ENCODE measurements around the gene PFKFB3. TPM values are rescaled to one million over a fixed set of nuclear protein-coding genes. Genes with fewer than 3 reads are reported as not detected.

Gene PFKFB3
- total RNA-seq, 2 donors from 2014 or later = 23.4 to 70.7 TPM

GRCh38 chr10:6215241-6215640 lies 12.5 kb downstream of the PFKFB3 start:
- no peaks in the 10 kb centered on the region for H3K4me1 ChIP-seq
- no peak for DNase-seq
- intact Hi-C loops (cut with DNase I) = no loop called here
- H3K9ac ChIP-seq (ENCODE audit: low read depth in 2 of 2, low read length in 2 of 2) = no peak overlapping the region
- no peak overlapping the region for H3K4me3 ChIP-seq
- no peak for TF ChIP-seq CTCF (IDR thresholded peaks at IDR 0.05)
- peaks cover 14% of the 10 kb centered on the region for H3K36me3 ChIP-seq
- H3K9me3 ChIP-seq = no peaks in the 10 kb centered on the region
- no peak overlapping the region for H3K27ac ChIP-seq
- no peaks in the 10 kb centered on the region for H3K27me3 ChIP-seq

DNA sequence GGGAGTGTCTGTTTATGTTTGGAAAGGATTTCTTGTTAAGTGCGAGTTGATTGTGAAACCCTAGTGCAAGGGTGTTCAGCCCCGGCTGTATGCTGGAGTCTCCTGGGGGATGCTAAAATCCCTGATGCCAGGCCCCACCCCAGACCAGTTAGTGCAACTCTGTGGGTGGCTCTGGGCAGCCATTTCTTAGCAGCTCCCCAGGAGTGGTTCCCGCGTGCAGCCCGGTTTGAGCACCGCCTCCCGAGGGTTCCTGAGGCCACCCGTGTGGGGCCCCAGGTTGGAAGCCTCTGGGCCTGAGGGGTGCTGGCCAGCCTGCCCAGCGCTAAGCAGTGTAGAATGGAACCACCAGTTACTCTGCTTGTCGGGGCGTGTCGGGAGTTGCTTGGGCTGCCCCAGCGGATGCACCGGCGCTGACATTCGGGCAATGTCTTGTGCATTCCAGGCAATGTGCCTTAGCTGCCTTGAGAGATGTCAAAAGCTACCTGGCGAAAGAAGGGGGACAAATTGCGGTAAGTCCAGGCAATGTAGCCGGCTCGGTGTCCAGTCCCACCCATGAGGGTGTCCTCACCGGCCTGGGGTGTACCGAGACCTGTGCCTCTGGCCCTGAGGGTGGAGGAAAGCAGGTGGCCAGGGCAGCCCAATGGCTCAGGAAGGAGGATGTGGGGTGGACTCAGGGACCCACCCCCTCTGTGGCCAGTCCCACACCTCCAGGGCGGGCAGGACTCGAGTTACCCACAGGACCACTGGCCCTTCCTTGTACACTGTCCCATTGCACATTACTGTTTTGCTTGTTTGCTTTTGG lies 13.2 kb downstream of the PFKFB3 start:
- Histone ChIP-seq H3K9me3 (no peaks in the 10 kb centered on the region), H3K27ac (no peak overlapping the region), H3K27me3 (no peaks in the 10 kb centered on the region), H3K4me3 (no peak overlapping the region), H3K4me1 (no peaks in the 10 kb centered on the region), H3K9ac (ENCODE audit: low read depth in 2 of 2, low read length in 2 of 2) (no peak overlapping the region), H3K36me3 (peaks cover 14% of the 10 kb centered on the region)
- DNase-seq = no peak
- intact Hi-C loops (cut with DNase I) = no loop called here
- TF ChIP-seq CTCF (IDR thresholded peaks at IDR 0.05) = no peak

DNA sequence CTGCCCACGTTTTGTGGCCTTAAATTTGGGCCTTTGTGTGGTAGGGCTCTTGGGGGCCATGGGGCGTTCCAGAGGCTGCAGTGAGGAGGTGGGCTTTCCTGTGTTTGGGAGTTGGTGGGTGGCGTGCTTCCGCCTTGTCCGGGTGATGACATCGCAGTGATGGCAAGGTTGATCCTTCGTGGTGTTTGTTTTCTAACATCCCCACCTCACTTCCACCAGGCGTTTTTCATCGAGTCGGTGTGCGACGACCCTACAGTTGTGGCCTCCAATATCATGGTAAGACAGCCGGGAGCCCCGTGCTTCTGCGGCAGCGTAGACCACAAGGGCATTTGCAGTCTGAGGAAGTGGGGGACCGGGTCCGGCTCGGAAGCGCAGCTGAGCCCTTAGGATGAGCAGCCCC lies 14.2 kb downstream of the PFKFB3 start:
- H3K36me3 ChIP-seq = peaks cover 24% of the 10 kb centered on the region
- no peaks in the 10 kb centered on the region for H3K9me3 ChIP-seq
- no peaks in the 10 kb centered on the region for H3K4me1 ChIP-seq
- no peaks in the 10 kb centered on the region for H3K27me3 ChIP-seq
- intact Hi-C loops (cut with DNase I) = no loop called here
- no peak for TF ChIP-seq CTCF (IDR thresholded peaks at IDR 0.05)
- no peak overlapping the region for H3K4me3 ChIP-seq
- no peak overlapping the region for H3K9ac ChIP-seq (ENCODE audit: low read depth in 2 of 2, low read length in 2 of 2)
- no peak overlapping the region for H3K27ac ChIP-seq
- DNase-seq = no peak

DNA sequence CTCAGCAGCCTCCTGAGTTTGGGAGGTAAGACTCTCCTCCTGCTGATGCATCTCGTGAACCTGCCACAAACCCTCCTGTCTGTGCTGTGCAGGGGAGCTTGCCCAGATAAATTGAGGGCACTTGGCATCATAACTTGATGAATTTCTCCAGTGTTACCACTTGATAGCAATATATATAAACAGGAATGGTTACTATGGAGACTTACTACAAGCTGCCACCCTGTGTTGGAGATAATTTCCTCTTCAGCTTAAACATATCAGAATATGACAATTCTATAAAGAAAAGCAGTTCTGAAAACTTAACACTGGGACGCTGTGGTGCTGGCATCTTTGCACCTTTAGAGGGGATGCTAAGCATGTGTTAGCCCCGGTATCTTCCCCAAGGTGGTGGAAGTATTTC lies 14.9 kb downstream of the PFKFB3 start:
- intact Hi-C loops (cut with DNase I) = no loop called here
- no peak for DNase-seq
- no peaks in the 10 kb centered on the region for H3K9me3 ChIP-seq
- H3K4me3 ChIP-seq = no peak overlapping the region
- no peaks in the 10 kb centered on the region for H3K4me1 ChIP-seq
- H3K36me3 ChIP-seq = peaks cover 28% of the 10 kb centered on the region
- no peak overlapping the region for H3K9ac ChIP-seq (ENCODE audit: low read depth in 2 of 2, low read length in 2 of 2)
- no peak for TF ChIP-seq CTCF (IDR thresholded peaks at IDR 0.05)
- no peak overlapping the region for H3K27ac ChIP-seq
- H3K27me3 ChIP-seq = no peaks in the 10 kb centered on the region

GRCh38 chr10:6218692-6219493 lies 16.2 kb downstream of the PFKFB3 start:
- no peaks in the 10 kb centered on the region for H3K9me3 ChIP-seq
- H3K27ac ChIP-seq = no peak overlapping the region
- no peaks in the 10 kb centered on the region for H3K4me1 ChIP-seq
- no peak for DNase-seq
- peaks cover 34% of the 10 kb centered on the region for H3K36me3 ChIP-seq
- no peak for TF ChIP-seq CTCF (IDR thresholded peaks at IDR 0.05)
- H3K9ac ChIP-seq (ENCODE audit: low read depth in 2 of 2, low read length in 2 of 2) = no peak overlapping the region
- H3K4me3 ChIP-seq = no peak overlapping the region
- intact Hi-C loops (cut with DNase I) = no loop called here
- H3K27me3 ChIP-seq = no peaks in the 10 kb centered on the region
